Measurements from ENCODE around the gene NEK9. TPM values are rescaled to one million over a fixed set of nuclear protein-coding genes. Genes with fewer than 3 reads are reported as not detected.

Gene NEK9
- 10 to 100 TPM; 37.5 to 96.4 (median 78.9) TPM for total RNA-seq

GRCh38 chr14:75126679-75127473 is at the start of gene NEK9:
Gene NEK9 (minus strand): TSS chr14:75127048. CDS start chr14:75126921, 127 bp downstream.
- H3K27ac ChIP-seq: peak within 1 kb of the TSS; percentile 94 to 99 (median 97)
- H3K4me3 ChIP-seq: peak within 1 kb of the TSS; percentile 71 to 86 (median 76)
- no peaks in the 10 kb centered on the region for H3K27me3 ChIP-seq
- TF ChIP-seq POLR2A (IDR thresholded peaks at IDR 0.05) (peak in 3 of 4 donors; percentile 80 to 92 (median 91)), EP300 (IDR thresholded peaks at IDR 0.05) (no peak), POLR2AphosphoS5 (IDR thresholded peaks at IDR 0.05) (peak; percentile 86 to 97), CTCF (IDR thresholded peaks at IDR 0.05) (peak in 2 of 6 experiments; percentile 17 to 19)
- peak; percentile 95 to 97 for ATAC-seq (ENCODE audit: low FRiP score in 2 of 2)
- 0% methylated on average over 16 to 46 of the region's 76 CpGs for WGBS, 2 donors
- H3K4me1 ChIP-seq: peaks cover 22 to 42% (median 34%) of the 10 kb centered on the region in 4 donors
- no peaks in the 10 kb centered on the region for H3K9me3 ChIP-seq
- peak; percentile 92 to 95 for DNase-seq
- peaks cover 0 to 18% (median 0%) of the 10 kb centered on the region in 4 donors for H3K36me3 ChIP-seq

- H3K9me3 ChIP-seq: no peaks in the 10 kb centered on the region
- H3K4me3 ChIP-seq: peak within 1 kb of the TSS; percentile 59 to 83 (median 74)
- TF ChIP-seq POLR2AphosphoS5 (IDR thresholded peaks at IDR 0.05) (peak; percentile 72 to 82), EP300 (IDR thresholded peaks at IDR 0.05) (peak in 1 of 4 donors; percentile 27), CTCF (IDR thresholded peaks at IDR 0.05) (peak in 2 of 6 experiments; percentile 14 to 50), POLR2A (IDR thresholded peaks at IDR 0.05) (peak; percentile 21 to 87 (median 58))
- peak; percentile 96 to 97 for ATAC-seq (ENCODE audit: low FRiP score in 2 of 2)
- H3K4me1 ChIP-seq: peaks cover 28 to 37% (median 34%) of the 10 kb centered on the region in 4 donors
- no peaks in the 10 kb centered on the region for H3K27me3 ChIP-seq
- WGBS, 2 donors: 0% methylated on average over 22 to 49 of the region's 49 CpGs
- H3K36me3 ChIP-seq: no peaks in the 10 kb centered on the region
- peak within 1 kb of the TSS; percentile 93 to 99 (median 96) for H3K27ac ChIP-seq
- DNase-seq: peak; percentile 85 to 94
Measured at GRCh38 chr14:75176142-75176820, 49.4 kb upstream of the NEK9 start, which contains the start of gene TMED10. Gene TMED10 (minus strand): TSS chr14:75176612. CDS start chr14:75176579, 33 bp downstream.

- Histone ChIP-seq H3K9me3 (no peaks in the 10 kb centered on the region), H3K36me3 (no peaks in the 10 kb centered on the region), H3K27me3 (no peaks in the 10 kb centered on the region), H3K27ac (peak overlapping the region; percentile 93 to 99 (median 96)), H3K4me1 (peaks cover 31 to 37% (median 35%) of the 10 kb centered on the region in 4 donors), H3K4me3 (peak overlapping the region; percentile 59 to 83 (median 74))
- no peak for DNase-seq
- TF ChIP-seq POLR2A (IDR thresholded peaks at IDR 0.05) (no peak), CTCF (IDR thresholded peaks at IDR 0.05) (no peak), EP300 (IDR thresholded peaks at IDR 0.05) (no peak), POLR2AphosphoS5 (IDR thresholded peaks at IDR 0.05) (no peak)
- no peak for ATAC-seq (ENCODE audit: low FRiP score in 2 of 2)
- 8 to 10% methylated on average over 10 of the region's 10 CpGs for WGBS, 2 donors
Measured at GRCh38 chr14:75175677-75176141, 48.9 kb upstream of the NEK9 start.

- no peak for TF ChIP-seq EP300 (IDR thresholded peaks at IDR 0.05)
- Histone ChIP-seq H3K4me1 (peaks cover 36 to 46% (median 41%) of the 10 kb centered on the region in 4 donors), H3K4me3 (no peak overlapping the region), H3K9me3 (no peaks in the 10 kb centered on the region), H3K27ac (no peak overlapping the region), H3K36me3 (no peaks in the 10 kb centered on the region), H3K27me3 (no peaks in the 10 kb centered on the region)
- DNase-seq (no peak), ATAC-seq (ENCODE audit: low FRiP score in 2 of 2) (no peak)
- WGBS, 2 donors: 49 to 62% methylated on average over 2 of the region's 2 CpGs
Measured at GRCh38 chr14:75174066-75174465, 47.2 kb upstream of the NEK9 start.

- Histone ChIP-seq H3K4me1 (peaks cover 59 to 75% (median 61%) of the 10 kb centered on the region in 4 donors), H3K36me3 (no peaks in the 10 kb centered on the region), H3K27ac (no peak overlapping the region), H3K27me3 (no peaks in the 10 kb centered on the region), H3K9me3 (no peaks in the 10 kb centered on the region), H3K4me3 (no peak overlapping the region)
- no peak for DNase-seq
- TF ChIP-seq POLR2AphosphoS5 (IDR thresholded peaks at IDR 0.05): no peak
- no peak for TF ChIP-seq EP300 (IDR thresholded peaks at IDR 0.05)
- TF ChIP-seq POLR2A (IDR thresholded peaks at IDR 0.05): no peak
- no peak for TF ChIP-seq CTCF (IDR thresholded peaks at IDR 0.05)
- WGBS, 2 donors: 73 to 74% methylated on average over 4 of the region's 4 CpGs
- peak in 1 of 2 donors; percentile 32 for ATAC-seq (ENCODE audit: low FRiP score in 2 of 2)
Measured at GRCh38 chr14:75170772-75171171, 43.9 kb upstream of the NEK9 start.

Measured in upper lobe of left lung (tissue), 6 donors.